Stimulated activated CD8-positive, alpha-beta memory T cell treated with anti-CD3 and anti-CD28 coated beads, Interleukin-12 subunit alpha, Interleukin-12 subunit beta, amount 100 ng/mL, for 4 hours (primary cell): ENCODE measurements around the gene TNIK.
"Not testable (repeated sequence)": the region's sequence is repeated elsewhere in the genome, so short reads cannot be mapped to it uniquely, and the experiment has no call there.

Experiments
- DNase-seq: peaks from one replicate; pipeline ENCODE4 v3.0.0-alpha.2; 2020; ENCODE audit warnings: low read depth

Gene TNIK

GRCh38 chr3:171255236-171255806 is 204.9 kb downstream of the TNIK start:
- DNase-seq, result no peak

- no peak for DNase-seq
Measured at GRCh38 chr3:171254315-171254714, 205.9 kb downstream of the TNIK start.

- DNase-seq, result no peak
Measured at GRCh38 chr3:171251835-171252234, 208.4 kb downstream of the TNIK start.

GRCh38 chr3:171250444-171250843 is 209.8 kb downstream of the TNIK start:
- no peak for DNase-seq

- no peak for DNase-seq
Measured at GRCh38 chr3:171249245-171249644, 211.0 kb downstream of the TNIK start.

GRCh38 chr3:171248426-171249111 is 211.6 kb downstream of the TNIK start:
- DNase-seq, result no peak

- no peak for DNase-seq
Measured at GRCh38 chr3:171245796-171246765, 214.1 kb downstream of the TNIK start.

- DNase-seq, result no peak
Measured at GRCh38 chr3:171242951-171243350, 217.3 kb downstream of the TNIK start.

GRCh38 chr3:171242170-171242569 is 218.0 kb downstream of the TNIK start:
- no peak for DNase-seq

GRCh38 chr3:171241655-171242054 is 218.6 kb downstream of the TNIK start:
- not testable (repeated sequence) for DNase-seq

GRCh38 chr3:171240504-171240835 is 219.7 kb downstream of the TNIK start:
- no peak for DNase-seq

- no peak for DNase-seq
Measured at GRCh38 chr3:171239757-171240503, 220.3 kb downstream of the TNIK start.

- DNase-seq, result no peak
Measured at GRCh38 chr3:171237009-171237385, 223.2 kb downstream of the TNIK start.

GRCh38 chr3:171236265-171237008 is 223.8 kb downstream of the TNIK start:
- no peak for DNase-seq

GRCh38 chr3:171234298-171235010 is 225.8 kb downstream of the TNIK start:
- no peak for DNase-seq

- DNase-seq, result no peak
Measured at GRCh38 chr3:171231361-171231760, 228.8 kb downstream of the TNIK start.

GRCh38 chr3:171230865-171231264 is 229.3 kb downstream of the TNIK start:
- DNase-seq, result no peak

- no peak for DNase-seq
Measured at GRCh38 chr3:171229173-171229572, 231.0 kb downstream of the TNIK start.

GRCh38 chr3:171228240-171228639 is 232.0 kb downstream of the TNIK start:
- DNase-seq, result no peak

- DNase-seq, result no peak
Measured at GRCh38 chr3:171227828-171228227, 232.4 kb downstream of the TNIK start.

- DNase-seq, result no peak
Measured at GRCh38 chr3:171227359-171227758, 232.8 kb downstream of the TNIK start.
